Mucosa of stomach (tissue), 1 donor: ENCODE data around the gene MIEN1.

Experiments used
- H3K27me3 ChIP-seq: one replicate; pipeline ENCODE4 v1.7.0; 2013; ENCODE audit warnings: mild to moderate bottlenecking, low read length; ENCODE audit not compliant: control insufficient read depth, insufficient read depth
- H3K36me3 ChIP-seq: one replicate; pipeline ENCODE4 v1.7.0; 2013; ENCODE audit warnings: low read length; ENCODE audit not compliant: control insufficient read depth, insufficient read depth
- H3K4me1 ChIP-seq: one replicate; pipeline ENCODE4 v1.7.0; 2013; ENCODE audit warnings: mild to moderate bottlenecking, low read length; ENCODE audit not compliant: control insufficient read depth, insufficient read depth
- H3K4me3 ChIP-seq: one replicate; pipeline ENCODE4 v1.7.0; 2013; ENCODE audit warnings: low read length
- H3K9ac ChIP-seq: one replicate; pipeline ENCODE4 v1.7.0; 2013; ENCODE audit warnings: mild to moderate bottlenecking, low read length, moderate library complexity
- H3K9me3 ChIP-seq: one replicate; pipeline ENCODE4 v1.7.0; 2013; ENCODE audit warnings: mild to moderate bottlenecking, low read length, moderate library complexity; ENCODE audit not compliant: control insufficient read depth
- donor health status: Pancreatic carcinoma.

Gene MIEN1

DNA sequence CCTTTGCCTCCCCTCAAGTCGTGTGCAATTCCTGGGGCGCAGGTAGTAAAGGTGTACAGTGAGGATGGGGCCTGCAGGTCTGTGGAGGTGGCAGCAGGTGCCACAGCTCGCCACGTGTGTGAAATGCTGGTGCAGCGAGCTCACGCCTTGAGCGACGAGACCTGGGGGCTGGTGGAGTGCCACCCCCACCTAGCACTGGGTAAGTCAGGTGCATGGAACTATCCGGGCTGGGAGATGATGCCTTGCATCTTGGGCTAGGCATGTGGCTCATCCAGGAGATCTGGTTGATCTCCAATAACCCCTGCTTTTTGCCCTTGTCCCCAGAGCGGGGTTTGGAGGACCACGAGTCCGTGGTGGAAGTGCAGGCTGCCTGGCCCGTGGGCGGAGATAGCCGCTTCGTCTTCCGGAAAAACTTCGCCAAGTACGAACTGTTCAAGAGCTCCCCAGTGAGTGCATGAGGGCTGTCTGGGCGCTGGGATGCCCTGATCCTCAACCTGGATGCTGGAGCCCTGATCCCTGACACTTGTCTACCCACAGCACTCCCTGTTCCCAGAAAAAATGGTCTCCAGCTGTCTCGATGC, 12.6 kb upstream of the MIEN1 start:
- H3K9me3 ChIP-seq = no peaks in the 10 kb centered on the region
- no peak overlapping the region for H3K9ac ChIP-seq
- H3K27me3 ChIP-seq = peaks cover 15% of the 10 kb centered on the region
- no peaks in the 10 kb centered on the region for H3K36me3 ChIP-seq
- H3K4me3 ChIP-seq = no peak overlapping the region
- peaks cover 13% of the 10 kb centered on the region for H3K4me1 ChIP-seq

DNA sequence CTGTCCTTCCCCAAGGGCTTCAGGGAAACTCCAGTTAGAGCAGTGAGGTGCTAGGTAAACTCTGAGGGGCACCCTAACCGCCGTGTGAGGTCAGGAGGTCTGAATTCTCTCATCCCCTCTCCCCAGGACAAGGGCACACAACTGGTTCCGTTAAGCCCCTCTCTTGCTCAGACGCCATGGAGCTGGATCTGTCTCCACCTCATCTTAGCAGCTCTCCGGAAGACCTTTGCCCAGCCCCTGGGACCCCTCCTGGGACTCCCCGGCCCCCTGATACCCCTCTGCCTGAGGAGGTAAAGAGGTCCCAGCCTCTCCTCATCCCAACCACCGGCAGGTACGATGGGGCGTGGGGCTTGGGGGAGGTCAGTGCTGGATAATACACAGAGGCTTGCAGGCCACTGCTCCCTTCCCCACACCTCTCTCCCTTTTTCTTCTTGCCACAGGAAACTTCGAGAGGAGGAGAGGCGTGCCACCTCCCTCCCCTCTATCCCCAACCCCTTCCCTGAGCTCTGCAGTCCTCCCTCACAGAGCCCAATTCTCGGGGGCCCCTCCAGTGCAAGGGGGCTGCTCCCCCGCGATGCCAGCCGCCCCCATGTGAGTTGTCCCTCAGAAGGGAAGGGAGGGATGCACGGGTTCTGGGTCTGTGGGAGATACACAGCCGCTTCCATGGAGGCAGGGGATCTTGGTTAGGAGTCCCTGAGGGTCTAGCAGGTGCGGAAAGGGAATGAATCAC, 12.0 kb upstream of the MIEN1 start:
- Histone ChIP-seq H3K9me3 (no peaks in the 10 kb centered on the region), H3K4me1 (peaks cover 16% of the 10 kb centered on the region), H3K9ac (no peak overlapping the region), H3K36me3 (no peaks in the 10 kb centered on the region), H3K4me3 (no peak overlapping the region), H3K27me3 (peaks cover 15% of the 10 kb centered on the region)

DNA sequence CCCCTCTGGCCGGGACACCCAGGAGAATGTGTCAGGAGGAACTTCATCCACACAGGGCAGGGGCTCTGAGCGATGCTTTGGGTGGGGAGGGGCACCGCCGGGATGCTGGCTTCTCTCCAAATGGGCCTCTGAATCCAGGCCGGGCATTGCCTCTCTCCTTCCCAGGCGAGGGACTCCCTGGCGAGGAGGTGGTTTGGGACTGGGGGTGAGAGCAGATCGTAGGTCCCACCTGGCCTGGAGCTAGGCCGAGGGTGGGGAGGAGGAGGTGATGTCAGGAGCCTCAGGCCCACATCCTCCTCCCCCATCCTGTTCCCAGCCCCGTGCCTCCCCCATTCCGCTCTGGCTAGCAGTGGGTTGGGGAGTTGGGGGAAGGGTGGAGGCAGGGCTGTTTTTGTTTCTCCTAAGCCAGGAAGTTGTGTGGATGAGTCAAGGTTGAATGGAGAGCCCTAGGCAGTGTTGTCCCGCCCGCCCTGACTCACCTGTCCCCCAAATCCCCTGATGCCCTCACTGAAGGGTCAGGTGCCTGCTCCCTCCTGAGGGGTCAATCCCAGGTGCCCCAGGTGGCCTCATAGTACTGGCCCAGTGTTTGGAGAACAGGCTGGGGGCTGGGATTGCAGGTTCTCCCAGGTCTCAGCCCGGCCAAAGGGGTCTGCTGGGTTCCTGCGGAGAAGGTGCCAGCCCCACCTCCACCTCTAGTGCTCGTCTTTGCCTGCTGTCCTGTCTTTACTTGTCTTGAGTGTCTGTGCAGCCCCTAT, 10.2 kb upstream of the MIEN1 start:
- H3K9me3 ChIP-seq = no peaks in the 10 kb centered on the region
- peak overlapping the region; percentile 98 for H3K9ac ChIP-seq
- peak overlapping the region; percentile 62 for H3K4me3 ChIP-seq
- peaks cover 32% of the 10 kb centered on the region for H3K4me1 ChIP-seq
- no peaks in the 10 kb centered on the region for H3K36me3 ChIP-seq
- H3K27me3 ChIP-seq = peaks cover 15% of the 10 kb centered on the region

DNA sequence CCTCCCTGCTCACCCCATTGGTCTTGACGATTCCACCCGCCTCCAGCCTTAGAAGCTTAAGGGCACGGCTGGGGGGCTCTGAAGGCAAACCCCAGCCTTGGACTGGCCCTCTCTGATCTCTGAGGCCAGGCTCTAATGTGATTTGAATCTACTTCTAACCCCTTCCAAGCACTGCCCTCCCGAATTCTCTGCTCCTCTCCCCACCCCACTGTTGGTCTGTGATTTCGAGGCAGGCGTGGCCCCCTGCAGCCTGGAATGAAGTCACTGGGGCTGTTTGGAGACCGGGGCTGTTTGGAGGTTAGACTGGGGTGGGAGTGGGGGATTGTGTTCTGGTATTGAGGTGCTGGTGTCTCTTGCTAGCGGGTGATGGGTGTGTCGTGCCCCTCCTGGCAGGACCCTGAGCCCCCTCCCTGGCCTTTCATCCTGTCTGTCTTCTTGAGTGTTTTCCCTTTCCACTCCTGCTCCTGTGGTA, 9.6 kb upstream of the MIEN1 start:
- H3K9ac ChIP-seq = peak overlapping the region; percentile 98

DNA sequence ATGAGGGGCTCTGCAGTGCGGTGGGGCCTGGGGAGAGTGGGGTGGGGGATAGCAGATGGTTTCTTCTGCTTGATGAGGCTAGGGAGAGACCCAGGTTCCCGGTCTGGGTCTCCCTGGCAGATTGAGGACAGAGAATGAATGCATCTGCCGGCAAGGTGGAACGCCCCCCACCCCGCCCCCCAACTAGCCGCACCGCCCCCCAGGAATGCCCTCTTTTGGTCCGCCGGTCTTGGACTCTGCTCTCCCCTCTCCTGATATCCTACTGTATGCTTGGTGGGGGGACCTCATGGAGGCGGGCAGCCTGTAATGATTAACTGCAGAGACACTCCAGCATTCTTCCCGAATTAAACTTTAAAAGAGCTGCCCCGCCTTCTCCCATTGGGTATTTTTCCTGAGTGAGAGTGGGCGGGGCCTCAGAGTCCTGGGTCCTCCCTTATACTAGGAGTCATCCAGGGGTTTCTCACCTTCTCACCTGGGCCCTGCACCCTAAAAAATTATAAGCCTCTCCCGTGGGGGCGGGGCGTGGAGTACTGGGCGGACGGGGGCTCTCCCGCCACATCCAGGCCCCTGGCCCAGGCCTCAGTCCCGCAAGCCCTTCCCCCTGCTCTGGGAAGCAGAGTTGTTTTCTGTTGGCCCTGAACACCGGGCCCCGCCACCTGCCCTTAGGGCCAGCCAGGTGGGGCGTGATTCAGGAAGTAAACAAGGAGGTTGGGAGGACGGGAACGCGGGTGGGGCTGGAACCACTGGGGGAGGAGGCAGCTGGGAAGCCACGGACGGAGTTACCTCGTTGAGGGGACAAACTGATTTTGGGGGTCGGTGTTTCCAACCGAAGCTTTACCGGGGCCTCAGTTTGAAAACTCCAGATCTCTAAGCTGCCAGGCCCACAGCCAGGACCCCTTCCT, 8.9 kb upstream of the MIEN1 start:
- Histone ChIP-seq H3K36me3 (no peaks in the 10 kb centered on the region), H3K4me1 (peaks cover 34% of the 10 kb centered on the region), H3K4me3 (peak overlapping the region; percentile 71), H3K9ac (peak overlapping the region; percentile 98), H3K9me3 (no peaks in the 10 kb centered on the region), H3K27me3 (peaks cover 15% of the 10 kb centered on the region)

More for the DNA sequence above, 9.6 kb upstream of the MIEN1 start:
- Histone ChIP-seq H3K4me1 (peaks cover 34% of the 10 kb centered on the region), H3K4me3 (peak overlapping the region; percentile 62), H3K9me3 (no peaks in the 10 kb centered on the region), H3K36me3 (no peaks in the 10 kb centered on the region), H3K27me3 (peaks cover 15% of the 10 kb centered on the region)

DNA sequence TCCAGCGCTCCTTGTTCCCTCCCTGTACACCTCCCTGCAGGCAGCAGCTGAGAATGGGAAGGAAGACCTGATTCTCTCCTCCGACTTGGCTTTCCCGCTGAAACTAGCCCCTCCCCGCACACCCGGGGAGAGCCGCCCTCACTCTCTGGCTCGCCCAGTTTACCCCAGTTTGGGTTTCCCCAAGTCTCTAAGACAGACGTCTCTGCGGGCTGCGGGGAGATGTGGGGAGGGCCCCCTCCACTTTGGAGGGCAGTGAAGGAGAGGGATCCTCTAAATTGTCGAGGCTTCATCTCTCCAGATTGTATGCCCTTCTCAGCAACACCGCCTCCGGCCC, 8.2 kb upstream of the MIEN1 start:
- Histone ChIP-seq H3K27me3 (peaks cover 15% of the 10 kb centered on the region), H3K36me3 (no peaks in the 10 kb centered on the region), H3K4me3 (peak overlapping the region; percentile 71), H3K9ac (peak overlapping the region; percentile 93), H3K9me3 (no peaks in the 10 kb centered on the region), H3K4me1 (peaks cover 34% of the 10 kb centered on the region)

DNA sequence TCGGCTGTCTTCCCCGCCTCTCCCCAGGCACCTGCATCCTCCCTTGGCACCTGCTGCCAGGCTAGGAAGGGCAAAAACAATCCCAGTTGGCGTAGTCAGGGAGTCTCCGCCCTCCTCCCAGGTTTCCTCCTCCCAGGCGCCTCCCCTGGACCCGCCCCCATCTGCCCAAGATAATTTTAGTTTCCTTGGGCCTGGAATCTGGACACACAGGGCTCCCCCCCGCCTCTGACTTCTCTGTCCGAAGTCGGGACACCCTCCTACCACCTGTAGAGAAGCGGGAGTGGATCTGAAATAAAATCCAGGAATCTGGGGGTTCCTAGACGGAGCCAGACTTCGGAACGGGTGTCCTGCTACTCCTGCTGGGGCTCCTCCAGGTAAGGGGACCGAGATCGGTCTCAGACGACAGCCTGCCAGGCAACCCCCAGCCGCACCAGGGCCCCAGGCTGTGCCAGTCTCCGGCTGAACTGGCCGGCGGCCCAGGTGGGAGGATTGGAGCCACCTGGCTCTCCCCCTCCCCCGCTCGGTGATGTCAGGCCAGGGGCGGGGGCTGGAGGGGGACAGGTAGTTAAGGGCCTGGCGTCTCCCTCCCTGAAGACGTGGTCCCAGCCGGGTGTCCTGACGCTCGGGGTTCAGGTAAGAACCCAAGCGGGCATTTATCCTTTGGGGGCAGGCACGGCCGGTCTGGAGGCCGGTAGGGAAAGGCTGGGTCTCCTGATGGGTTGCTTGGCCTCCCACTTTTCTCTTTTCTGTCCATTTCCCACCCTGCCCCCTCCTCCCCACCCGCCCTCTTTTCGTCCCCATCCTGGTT, 7.6 kb upstream of the MIEN1 start, which contains the start of gene GRB7:
TSS of gene GRB7 (plus strand) at position 179 of the 808 bp plus-strand sequence. CDS start 4,364 bp downstream, outside the sequence.
- H3K36me3 ChIP-seq = no peaks in the 10 kb centered on the region
- H3K9me3 ChIP-seq = no peaks in the 10 kb centered on the region
- H3K4me3 ChIP-seq = peak within 1 kb of the TSS; percentile 71
- peaks cover 34% of the 10 kb centered on the region for H3K4me1 ChIP-seq
- peak within 1 kb of the TSS; percentile 93 for H3K9ac ChIP-seq
- H3K27me3 ChIP-seq = peaks cover 15% of the 10 kb centered on the region

DNA sequence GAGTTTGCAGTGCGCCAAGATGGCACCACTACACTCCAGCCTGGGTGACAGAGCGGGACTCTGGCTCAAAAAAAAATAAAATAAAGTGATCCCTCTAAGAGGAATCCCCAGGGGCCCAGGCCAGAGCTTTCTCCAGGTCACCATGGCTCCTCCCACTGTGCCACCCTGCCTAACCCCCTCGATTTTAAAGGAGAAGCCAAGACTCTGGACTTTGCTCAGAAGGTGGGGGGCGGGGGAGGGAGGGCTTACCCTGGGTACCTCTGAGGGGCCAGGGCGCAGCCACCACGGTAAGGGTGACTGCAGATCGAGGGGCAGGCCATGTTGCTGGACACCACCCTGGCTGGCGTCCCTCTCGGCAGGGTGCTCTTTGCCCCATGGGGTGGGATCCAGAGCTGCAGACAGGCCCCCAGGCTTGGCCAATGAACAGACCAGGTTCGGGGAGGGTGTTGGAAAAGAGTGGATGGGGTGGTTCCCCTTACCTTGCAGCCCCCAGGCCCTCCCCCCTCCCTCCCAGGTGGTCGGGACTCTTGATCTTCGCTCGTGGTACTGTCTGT, 7.0 kb upstream of the MIEN1 start:
- H3K9ac ChIP-seq = peak overlapping the region; percentile 93
- no peaks in the 10 kb centered on the region for H3K36me3 ChIP-seq
- peaks cover 15% of the 10 kb centered on the region for H3K27me3 ChIP-seq
- H3K4me1 ChIP-seq = peaks cover 34% of the 10 kb centered on the region
- H3K9me3 ChIP-seq = no peaks in the 10 kb centered on the region
- H3K4me3 ChIP-seq = no peak overlapping the region

DNA sequence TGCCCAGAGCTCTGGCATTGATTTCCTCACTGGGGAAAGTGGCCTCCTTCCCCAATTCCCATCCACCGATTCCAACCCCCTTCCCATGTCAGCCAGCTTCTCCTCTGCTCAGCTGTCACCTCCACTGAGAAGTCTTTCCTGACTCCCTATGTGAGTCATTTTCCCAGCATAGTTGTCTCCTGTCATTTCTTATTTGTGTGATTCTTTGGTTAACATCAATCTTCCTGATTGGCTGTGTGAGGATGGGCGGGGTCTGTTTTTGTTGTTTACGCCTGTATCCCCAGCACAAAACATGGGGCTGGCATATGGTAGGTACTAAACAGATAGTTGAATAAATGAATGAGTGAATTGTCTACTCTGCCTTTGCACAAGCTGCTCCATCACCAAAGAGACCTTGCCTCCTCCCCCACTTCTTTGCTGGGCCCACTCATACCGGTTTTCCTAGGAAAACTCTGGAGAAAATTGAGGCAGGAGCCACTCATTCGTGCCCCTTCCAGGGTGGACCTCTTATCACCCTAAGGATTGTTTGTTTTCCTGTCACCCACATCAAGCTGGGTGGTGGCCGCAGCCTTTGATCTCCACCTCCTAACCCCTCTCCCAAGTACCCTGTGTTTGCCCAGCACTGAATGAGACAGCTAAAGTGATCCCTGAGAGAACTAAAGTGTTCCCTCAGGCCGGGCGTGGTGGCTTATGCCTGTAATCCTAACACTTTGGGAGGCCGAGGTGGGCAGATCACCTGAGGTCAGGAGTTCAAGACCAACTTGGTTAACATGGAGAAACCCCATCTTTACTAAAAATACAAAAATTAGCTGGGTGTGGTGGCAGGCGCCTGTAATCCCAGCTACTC, 6.2 kb upstream of the MIEN1 start:
- H3K4me1 ChIP-seq = peaks cover 34% of the 10 kb centered on the region
- H3K27me3 ChIP-seq = peaks cover 15% of the 10 kb centered on the region
- H3K4me3 ChIP-seq = no peak overlapping the region
- H3K9me3 ChIP-seq = no peaks in the 10 kb centered on the region
- no peaks in the 10 kb centered on the region for H3K36me3 ChIP-seq
- peak overlapping the region; percentile 93 for H3K9ac ChIP-seq

DNA sequence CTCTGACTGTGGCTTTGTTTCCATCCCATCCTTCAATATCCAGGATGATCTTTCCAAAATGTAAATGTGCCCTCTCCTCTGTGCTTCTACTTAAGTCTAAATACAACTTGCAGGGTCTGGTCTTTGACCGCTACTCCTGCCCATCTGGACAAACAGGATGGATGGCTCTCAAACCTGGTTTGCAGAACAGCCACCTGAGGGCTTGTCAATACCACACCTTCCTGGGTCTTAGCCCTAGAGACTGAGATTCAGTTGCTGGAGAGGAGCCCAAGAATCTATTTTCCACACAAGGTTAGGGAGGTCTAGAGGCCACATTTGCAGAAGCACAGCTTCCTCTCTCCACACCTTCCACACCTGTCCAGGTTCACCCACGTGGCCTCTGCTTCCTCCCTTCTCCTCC, 5.5 kb upstream of the MIEN1 start:
- Histone ChIP-seq H3K36me3 (no peaks in the 10 kb centered on the region), H3K27me3 (peaks cover 15% of the 10 kb centered on the region), H3K9me3 (no peaks in the 10 kb centered on the region), H3K9ac (no peak overlapping the region), H3K4me3 (no peak overlapping the region), H3K4me1 (peaks cover 31% of the 10 kb centered on the region)
